Adrenal gland (tissue), 5 donors: ENCODE results near the gene TBRG4.

Experiments
- CTCF ChIP-seq, 6 experiments: fragments of 450-650 bp in 4 of 6; fragments of 200-600 bp in 2 of 6; sonication (generic) in 1 of 6; IDR thresholded peaks; 1 replicate in 5 of 6; 2 replicates in 1 of 6; pipeline versions ENCODE4 v1.5.1 to v1.8.0; 2016 to 2021; ENCODE audit warnings: antibody characterized with exemption in 6 of 6, mild to moderate bottlenecking in 2 of 6, moderate library complexity in 1 of 6
- POLR2A ChIP-seq, 2 donors: fragments of 450-650 bp; IDR thresholded peaks; one replicate each; pipeline ENCODE4 v1.6.1; 2017; ENCODE audit warnings: antibody characterized with exemption in 2 of 2, mild to moderate bottlenecking in 2 of 2, moderate library complexity in 1 of 2
- donor health status: DM: no; HTN: no; CAD: no.

DNA sequence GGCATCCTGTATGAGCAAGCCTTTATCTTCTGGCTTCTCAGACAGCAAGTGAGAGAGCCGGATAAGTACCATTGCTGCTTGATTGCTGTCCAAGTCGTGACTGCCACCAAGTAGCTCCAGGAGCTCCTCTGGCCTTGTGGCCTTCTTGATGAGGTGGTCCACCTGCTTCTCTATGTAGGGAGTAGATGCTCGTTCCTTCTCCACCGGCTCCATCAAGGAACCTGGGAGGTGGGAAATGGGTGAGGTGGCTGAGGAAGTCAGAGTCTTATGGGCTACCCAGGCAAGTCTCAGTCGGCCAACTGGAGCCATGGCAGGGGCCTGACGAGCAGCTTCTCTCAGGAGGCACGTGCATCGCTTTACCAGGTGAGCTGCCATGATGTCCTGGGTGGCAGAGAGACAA is 2.6 kb downstream of the TBRG4 start:
- TF ChIP-seq CTCF (IDR thresholded peaks at IDR 0.05) (no peak), POLR2A (IDR thresholded peaks at IDR 0.05) (no peak)
